LNCaP clone FGC (cell line): ENCODE measurements around the gene EGFL8.
A peak's percentile ranks its signal among the peaks of the same experiment; 100 is the strongest.
"Not testable (repeated sequence)": the region's sequence is repeated elsewhere in the genome, so short reads cannot be mapped to it uniquely, and the experiment has no call there.

Experiments used
- DNase-seq: peaks from one replicate; pipeline ENCODE4 v3.0.0-alpha.2; 2011; ENCODE audit warnings: low read depth
- H3K4me3 ChIP-seq: 2 replicates; pipeline ENCODE4 v1.5.1; 2011; ENCODE audit warnings: mild to moderate bottlenecking, low read depth, low read length, control low read depth
- TF ChIP-seq, protein P1 (sequence below): IDR thresholded peaks from 2 replicates; pipeline ENCODE4 v1.5.1; 2012; ENCODE audit warnings: mild to moderate bottlenecking; ENCODE audit not compliant: control insufficient read depth, insufficient read depth; ENCODE audit errors: extremely low read depth

The EGFL8 gene

DNA sequence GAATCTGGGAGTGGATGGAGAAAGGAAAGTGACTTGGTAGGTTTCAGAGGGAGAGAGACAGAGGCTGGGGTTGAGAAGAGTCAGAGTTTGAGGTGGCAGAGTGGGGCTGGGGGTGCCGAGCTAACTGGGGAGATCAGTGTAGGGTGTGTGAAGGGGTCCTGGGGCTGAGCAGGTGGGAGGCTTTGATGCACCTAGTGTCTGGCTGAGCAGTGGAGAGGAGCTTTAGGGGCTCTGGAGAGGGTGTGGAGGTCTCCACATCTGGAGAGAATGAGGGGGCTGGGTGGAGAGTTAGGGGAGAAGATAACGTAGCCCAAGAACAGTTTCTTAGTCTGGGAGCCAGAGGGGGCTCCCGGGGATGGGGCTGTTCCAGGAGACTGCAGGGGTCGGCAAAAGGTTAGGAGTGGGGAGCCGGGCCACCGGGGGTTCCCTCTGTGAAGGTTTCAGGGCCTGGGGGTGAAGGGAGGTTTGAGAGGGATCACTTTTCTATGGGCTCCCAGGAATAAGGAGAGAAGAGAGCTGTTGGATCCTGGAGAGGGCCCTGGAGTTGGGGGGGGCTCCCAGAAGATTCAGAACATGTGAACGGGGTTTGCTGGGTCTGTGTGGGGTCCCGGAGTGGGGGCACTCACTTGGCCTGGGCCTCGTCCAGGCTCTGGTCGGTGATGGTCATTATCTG is 24.8 kb downstream of the EGFL8 start:
- no peak for DNase-seq
- TF ChIP-seq, protein P1, sequence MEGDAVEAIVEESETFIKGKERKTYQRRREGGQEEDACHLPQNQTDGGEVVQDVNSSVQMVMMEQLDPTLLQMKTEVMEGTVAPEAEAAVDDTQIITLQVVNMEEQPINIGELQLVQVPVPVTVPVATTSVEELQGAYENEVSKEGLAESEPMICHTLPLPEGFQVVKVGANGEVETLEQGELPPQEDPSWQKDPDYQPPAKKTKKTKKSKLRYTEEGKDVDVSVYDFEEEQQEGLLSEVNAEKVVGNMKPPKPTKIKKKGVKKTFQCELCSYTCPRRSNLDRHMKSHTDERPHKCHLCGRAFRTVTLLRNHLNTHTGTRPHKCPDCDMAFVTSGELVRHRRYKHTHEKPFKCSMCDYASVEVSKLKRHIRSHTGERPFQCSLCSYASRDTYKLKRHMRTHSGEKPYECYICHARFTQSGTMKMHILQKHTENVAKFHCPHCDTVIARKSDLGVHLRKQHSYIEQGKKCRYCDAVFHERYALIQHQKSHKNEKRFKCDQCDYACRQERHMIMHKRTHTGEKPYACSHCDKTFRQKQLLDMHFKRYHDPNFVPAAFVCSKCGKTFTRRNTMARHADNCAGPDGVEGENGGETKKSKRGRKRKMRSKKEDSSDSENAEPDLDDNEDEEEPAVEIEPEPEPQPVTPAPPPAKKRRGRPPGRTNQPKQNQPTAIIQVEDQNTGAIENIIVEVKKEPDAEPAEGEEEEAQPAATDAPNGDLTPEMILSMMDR: no peak
- peak overlapping the region; percentile 76 for H3K4me3 ChIP-seq

- peak overlapping the region; percentile 76 for H3K4me3 ChIP-seq
- TF ChIP-seq, protein P1: no peak
- no peak for DNase-seq
Measured at GRCh38 chr6:32189742-32190053, 25.3 kb downstream of the EGFL8 start.

- peak; percentile 62 for DNase-seq
- TF ChIP-seq, protein P1: no peak
- peak within 1 kb of the TSS; percentile 76 for H3K4me3 ChIP-seq
Measured at GRCh38 chr6:32190054-32190851, 25.9 kb downstream of the EGFL8 start, which contains the start of gene PBX2. PBX2 (minus strand) TSS chr6:32190202; CDS start chr6:32189915, 287 bp downstream.

DNA sequence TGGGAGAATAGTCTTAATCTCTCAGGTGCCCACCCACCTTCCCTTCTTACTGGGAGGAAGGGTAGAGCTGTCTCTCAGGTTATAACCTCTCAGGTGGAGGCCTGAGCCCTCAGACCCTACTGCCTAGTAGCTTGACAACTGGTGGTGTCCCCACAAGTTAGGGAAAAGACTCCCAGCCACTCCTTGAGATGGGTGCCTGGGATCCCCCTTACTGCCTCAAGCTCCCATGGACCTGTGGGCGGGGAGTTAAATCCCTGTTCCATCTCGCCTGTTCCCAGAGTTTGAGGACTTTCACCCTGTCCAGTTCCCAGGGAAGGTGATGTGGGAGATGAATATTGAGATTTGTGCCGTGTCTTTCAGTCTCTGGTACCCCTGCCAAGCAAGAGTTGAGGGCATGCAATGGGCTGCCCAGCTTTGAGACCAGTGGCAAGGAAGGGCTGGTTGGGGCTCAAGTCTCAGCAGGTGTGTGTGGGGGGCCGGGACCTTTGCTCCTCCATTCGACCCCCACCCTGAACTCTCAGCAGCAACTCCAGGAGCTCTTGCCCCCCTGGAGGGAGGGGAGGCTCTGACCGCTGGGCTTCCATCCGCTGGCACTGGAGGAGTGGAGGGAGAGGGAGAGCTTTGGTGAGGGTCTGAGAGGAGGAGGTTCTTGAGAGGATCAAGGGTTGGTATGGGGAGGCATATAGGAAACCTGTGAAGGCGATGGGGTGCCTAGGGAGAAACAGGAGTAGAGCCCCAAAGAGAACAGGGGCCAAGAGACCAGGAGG is 26.7 kb downstream of the EGFL8 start:
- no peak for DNase-seq
- peak overlapping the region; percentile 76 for H3K4me3 ChIP-seq
- TF ChIP-seq, protein P1: no peak

GRCh38 chr6:32191696-32192607 is 27.6 kb downstream of the EGFL8 start:
- no peak for DNase-seq
- H3K4me3 ChIP-seq: no peak overlapping the region
- TF ChIP-seq, protein P1: no peak

- no peak within 1 kb of the TSS for H3K4me3 ChIP-seq
- TF ChIP-seq, protein P1: no peak
- no peak for DNase-seq
Measured at GRCh38 chr6:32192608-32193039, 28.2 kb downstream of the EGFL8 start, which contains the start of gene GPSM3. GPSM3 (minus strand) TSS chr6:32192643; CDS start chr6:32192513, 130 bp downstream.

DNA sequence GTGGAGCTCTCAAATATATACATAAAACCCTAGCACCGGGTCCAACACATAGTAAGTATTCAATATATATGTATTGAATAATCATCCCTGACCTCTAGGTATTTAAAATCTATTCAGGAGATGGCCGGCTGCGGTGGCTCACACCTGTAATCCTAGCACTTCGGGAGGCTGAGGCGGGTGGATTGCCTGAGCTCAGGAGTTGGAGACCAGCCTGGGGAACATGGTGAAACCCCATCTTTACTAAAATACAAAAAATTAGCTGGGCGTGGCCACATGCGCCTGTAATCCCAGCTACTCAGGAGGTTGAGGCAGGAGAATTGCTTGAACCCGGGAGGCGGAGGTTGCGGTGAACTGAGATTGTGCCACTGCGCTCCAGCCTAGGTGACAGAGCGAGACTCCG is 28.7 kb downstream of the EGFL8 start:
- DNase-seq, H3K4me3 ChIP-seq: not testable (repeated sequence)
